ENCODE measurements around the gene CCDC91.
"Not testable (repeated sequence)": the region's sequence is repeated elsewhere in the genome, so short reads cannot be mapped to it uniquely, and the experiment has no call there.

Gene CCDC91

DNA sequence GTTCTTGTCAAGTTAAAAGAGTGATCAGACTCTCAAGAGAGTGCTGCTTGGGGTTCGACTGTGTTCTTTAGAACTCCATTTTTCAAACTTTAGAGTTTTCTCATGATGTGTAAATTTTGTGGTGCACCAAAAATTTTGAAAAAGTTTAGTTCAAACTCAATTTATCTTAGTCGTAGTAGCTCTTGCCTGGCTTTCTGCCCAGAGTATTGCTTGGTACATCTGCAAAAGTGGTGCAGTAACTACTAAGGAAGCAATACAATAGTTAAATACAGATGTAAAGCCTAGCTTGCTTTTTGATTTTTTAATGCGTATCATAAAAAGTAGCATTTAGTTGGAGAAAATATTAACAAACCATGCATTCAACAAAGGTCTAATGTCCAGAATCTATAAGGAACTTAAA is 9.5 kb upstream of the CCDC91 start:
- DNase-seq (ENCODE audit: extremely low read depth in 1 of 2, low read depth in 1 of 2): no peak

DNA sequence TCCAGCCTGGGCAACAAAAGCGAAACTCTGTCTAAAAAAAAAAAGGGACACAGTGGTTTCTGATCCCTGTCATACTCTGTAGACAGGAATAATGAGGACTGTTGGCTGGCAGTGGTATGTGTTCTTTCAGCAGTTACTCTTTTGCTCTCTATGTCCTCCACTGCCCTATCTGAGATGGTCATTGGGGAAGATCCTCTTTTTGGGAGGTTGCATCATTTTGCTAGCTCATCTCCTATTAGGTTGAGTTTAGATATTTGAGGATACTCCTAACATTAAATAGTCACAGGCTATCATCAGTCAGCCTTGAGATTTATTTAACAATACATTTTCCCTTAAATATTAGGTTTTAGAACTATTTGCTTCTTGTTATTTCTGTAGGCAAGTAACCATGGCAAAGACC is 5.9 kb upstream of the CCDC91 start:
- no peak for DNase-seq (ENCODE audit: extremely low read depth in 1 of 2, low read depth in 1 of 2)

DNA sequence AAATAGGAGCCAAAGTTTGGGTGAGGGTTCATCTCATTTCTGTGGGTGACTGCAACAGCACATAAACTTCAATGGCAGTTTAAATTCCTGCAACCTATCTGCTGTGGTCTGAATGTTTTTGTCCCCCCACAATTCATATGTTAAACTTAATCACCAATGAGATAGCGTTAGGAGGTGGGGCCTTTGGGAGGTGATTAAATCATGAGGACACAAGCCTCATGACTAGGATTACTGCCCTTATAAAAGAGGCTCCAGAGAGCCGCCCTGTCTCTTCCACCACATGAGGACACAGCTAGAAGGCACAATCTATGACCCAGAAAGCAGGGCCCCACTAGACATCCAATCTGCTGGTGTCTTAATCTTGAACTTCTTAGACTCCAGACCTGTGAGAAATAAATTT is 3.8 kb upstream of the CCDC91 start:
- no peak for DNase-seq (ENCODE audit: extremely low read depth in 1 of 2, low read depth in 1 of 2)

DNA sequence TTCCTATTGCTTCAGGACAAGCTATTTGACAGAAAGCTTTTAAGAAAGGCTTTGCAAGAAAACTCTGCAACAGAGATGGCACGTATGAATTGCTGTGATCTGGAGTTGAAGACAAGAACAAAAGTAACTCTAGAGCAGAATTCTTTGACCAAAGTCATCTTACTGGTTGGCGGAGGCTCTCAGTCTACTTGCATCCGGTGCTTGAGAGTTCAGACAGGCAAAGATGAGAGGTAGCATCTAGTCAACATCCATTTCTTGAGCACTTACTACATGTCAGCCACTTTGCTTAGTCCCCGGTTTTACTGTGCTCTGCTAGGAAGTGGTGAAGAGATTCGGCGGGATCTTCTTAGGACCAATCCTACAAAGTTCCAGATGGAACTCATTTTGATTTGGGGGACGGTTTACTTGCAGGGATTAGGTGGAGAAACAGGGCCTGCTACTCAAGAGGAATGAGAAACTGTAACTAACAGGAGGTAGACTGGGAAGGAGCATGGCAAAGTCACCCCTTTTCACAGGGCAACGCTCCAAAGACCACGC is 404 bp upstream of the CCDC91 start:
- no peak for DNase-seq (ENCODE audit: extremely low read depth in 1 of 2, low read depth in 1 of 2)

DNA sequence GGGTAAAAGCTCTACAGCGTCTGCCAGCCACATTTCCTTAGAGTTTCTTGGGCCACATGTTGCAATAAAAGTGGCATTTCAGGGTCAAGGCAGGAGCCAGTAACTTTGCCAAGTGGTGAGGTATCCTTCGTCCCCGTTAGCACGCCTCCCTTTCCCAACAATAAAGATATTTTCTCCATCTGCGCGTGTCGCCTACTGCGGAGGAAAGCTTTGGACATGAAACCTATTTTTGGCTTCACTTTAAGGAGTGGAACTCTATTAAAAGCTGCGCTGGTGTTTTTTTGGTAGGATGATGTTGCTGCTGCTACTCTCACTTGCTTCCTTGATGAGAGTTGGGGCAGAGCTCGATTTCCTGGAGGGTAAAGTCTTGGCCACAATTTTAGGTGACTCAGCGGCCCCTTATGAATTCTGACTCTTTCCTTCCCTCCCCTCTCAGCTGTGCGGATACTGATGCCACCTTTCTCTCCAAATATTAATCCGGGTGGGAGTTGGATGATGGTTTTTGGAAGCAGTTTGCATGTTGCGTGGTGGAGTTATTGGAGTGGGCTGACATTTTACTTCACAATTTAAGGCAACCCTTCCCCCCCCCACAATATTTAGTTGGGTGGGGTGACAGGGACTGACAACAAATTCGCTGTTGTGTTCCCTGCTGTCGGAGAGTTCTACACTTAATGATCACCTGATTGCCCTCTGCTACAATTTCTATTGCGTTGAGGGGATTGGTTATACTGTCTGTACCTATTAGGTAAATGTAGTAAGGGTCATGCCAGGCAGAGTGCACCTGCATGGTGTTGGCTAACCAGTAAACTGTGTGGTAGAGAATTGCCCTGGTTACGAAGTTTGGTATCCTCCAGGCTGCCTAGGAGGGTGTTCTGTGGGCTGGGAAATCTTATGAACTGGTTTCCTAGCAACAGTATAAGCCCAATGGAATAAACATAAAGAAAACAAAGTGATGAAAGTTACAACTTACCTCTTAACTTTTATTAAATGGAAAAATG is 1.1 kb downstream of the CCDC91 start:
- peak in 1 of 2 donors; percentile 5 for DNase-seq (ENCODE audit: extremely low read depth in 1 of 2, low read depth in 1 of 2)

DNA sequence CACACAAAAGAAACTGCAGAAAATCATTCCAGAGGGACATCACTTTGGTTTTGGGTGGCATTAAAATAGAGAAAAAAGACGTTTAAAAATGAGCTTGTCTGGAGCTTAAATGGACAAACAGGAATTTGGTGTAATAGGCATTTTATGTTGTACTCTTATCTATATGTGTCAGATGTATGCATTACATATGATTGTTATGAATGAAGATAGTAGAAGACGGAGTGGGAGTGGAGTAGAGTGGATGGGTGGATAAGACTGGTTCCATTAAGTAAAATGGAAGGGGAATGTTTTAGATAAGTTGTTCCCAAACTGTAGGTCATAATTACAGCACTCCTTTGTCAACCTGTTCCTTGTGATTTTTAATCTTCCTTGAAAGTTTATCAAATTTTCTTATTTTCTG is 1.9 kb downstream of the CCDC91 start:
- no peak for DNase-seq (ENCODE audit: extremely low read depth in 1 of 2, low read depth in 1 of 2)

DNA sequence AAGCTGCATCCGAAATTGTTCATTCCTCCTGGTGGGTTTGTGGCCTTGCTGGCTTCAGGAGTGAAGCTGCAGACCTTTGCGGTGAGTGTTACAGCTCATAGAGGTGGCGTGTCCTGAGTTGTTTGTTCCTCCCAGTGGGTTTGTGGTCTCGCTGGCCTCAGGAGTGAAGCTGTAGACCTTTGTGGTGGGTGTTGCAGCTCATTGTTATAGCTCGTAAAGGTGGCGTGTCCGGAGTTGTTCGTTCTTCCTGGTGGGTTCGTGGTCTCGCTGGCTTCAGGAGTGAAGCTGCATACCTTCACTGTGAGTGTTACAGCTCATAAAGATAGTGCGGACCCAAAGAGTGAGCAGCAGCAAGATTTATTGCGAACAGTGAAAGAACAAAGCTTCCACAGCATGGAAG is 4.4 kb downstream of the CCDC91 start:
- DNase-seq (ENCODE audit: extremely low read depth in 1 of 2, low read depth in 1 of 2): not testable (repeated sequence)

DNA sequence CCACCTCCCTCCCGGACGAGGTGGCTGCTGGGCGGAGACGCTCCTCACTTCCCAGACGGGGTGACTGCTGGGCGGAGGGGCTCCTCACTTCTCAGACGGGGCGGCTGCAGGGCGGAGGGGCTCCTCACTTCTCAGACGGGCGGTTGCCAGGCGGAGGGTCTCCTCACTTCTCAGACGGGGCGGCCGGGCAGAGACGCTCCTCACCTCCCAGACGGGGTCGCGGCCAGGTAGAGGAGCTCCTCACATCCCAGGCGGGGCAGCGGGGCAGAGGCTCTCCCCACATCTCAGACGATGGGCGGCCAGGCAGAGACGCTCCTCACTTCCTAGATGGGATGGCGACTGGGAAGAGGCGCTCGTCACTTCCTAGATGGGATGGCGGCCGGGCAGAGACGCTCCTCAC is 10.9 kb downstream of the CCDC91 start:
- DNase-seq (ENCODE audit: extremely low read depth in 1 of 2, low read depth in 1 of 2): not testable (repeated sequence)

DNA sequence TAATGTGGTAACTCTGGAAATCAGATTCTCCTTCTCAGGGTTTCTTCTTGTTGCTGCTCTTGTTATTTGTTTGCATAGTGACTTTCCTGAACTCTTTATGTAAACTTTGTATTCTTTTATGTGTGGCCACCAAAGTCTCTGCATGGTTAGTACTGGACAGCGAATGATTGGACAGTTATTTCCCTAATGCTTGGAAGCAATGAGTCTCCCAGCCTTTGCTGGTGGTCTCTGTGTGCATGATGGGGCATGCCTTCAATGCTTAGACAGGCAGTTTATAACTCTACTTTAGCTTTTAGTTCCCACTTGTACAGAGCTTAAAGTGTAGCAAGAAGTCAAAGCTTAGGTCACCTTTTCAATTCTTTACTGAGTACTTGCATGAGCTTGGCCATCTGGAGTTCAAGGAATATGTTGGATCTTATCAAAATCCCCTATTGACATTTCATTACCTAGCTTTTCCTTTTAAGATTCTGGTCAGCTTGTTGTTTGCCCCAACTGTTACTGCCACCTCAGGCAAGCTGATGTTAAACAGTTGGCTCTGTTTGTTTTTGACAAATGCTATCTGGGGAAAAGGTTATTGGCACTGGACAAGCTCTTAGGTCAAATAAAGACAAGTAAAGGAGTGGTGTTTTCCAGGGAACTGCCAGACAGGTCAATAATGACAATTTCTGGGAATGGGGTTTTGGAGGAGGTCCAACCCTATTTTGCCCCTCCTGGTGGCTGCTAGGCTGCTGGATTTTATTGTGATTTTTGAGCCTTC is 12.3 kb downstream of the CCDC91 start:
- DNase-seq (ENCODE audit: extremely low read depth in 1 of 2, low read depth in 1 of 2): no peak

DNA sequence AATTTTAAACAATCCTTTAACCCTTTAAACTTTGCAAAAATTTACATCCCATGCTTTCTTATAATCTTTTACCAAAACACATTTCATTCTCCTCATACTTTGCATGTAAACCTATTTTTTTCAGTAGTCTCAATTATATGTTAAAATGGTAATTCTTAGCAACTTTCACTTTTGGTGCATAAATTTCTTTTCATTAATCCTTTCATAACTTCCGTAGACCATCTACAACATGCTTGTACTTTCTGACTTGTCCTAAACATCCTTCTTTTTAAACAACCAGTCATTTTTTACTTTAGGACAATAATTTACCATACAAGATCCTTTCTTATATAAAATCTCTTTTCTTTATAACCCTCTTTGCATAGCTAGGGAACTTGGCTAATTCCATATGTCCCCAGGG is 19.5 kb downstream of the CCDC91 start:
- no peak for DNase-seq (ENCODE audit: extremely low read depth in 1 of 2, low read depth in 1 of 2)

DNA sequence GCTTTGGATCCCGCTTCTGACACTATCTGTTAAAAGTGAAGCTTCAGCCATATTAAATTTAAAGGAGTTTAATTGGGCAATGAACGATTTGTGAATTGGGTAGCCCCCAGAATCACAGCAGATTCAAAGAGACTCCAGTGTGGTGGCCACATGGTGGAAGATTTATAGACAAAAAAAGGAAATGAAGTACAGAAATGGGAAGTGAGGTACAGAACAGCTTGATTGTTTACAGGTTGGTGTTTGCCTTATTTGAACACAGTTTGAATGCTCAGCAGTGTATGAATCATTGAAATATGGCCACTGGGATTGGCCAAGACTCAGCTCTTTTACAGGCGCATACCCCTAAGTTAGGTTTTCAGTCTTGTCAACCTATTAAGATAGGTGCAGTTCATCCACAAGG is 21.9 kb downstream of the CCDC91 start:
- DNase-seq (ENCODE audit: extremely low read depth in 1 of 2, low read depth in 1 of 2): no peak

DNA sequence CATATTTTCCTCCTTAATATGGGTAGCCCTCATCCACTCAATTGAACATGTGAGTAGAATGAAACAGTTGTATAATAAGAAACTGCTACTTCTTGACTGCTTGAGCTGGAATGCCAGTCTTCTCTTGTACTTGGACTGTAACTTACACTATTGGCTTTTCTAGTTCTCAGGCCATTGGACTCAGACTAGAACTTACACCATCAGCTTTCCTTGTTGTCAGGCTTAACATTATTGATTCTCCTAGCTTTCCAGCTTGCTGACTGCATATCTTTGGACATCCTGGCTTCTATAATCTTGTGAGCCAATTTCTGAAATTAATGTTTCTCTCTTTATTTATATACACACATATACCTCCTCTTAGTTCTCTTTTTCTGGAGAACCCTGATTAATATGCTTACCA is 24.8 kb downstream of the CCDC91 start:
- no peak for DNase-seq (ENCODE audit: extremely low read depth in 1 of 2, low read depth in 1 of 2)

DNA sequence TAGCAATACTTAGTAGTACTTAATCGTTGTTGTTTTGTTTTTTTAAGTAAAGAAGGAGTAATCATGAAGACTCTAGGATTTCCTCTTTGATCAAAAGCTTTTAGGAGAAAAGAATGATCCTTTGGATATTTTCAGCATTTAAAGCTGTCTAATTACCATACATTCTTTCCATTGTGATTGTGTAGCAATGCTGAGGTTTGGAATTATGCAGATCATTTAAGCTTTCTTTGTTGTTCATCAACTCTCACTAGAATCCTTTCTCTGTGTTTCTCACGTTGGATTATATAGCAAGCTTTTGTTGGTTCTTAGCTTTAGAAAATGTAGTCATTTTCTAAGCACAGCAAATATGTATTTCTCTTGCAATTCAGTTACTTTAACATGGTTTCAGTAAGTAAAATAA is 25.8 kb downstream of the CCDC91 start:
- DNase-seq (ENCODE audit: extremely low read depth in 1 of 2, low read depth in 1 of 2): no peak

DNA sequence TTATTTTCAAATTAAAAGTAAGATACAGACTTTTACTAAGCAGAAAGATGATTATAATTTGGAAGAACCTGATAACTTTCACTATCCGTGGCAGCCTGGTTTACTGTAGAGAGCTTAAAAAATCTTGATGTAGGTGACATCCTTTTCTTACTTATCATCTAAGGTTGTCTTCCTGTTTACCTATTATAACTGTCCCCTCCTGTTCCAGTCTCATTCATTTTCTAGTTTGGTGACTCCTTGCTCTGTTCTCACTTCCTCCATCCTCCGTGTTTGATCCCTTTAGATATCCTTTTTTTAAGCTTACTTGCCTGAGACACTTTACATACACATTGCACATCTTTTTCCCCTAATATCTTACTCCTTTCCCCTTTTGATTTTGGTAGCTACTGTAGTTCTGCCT is 27.5 kb downstream of the CCDC91 start:
- DNase-seq (ENCODE audit: extremely low read depth in 1 of 2, low read depth in 1 of 2): no peak

DNA sequence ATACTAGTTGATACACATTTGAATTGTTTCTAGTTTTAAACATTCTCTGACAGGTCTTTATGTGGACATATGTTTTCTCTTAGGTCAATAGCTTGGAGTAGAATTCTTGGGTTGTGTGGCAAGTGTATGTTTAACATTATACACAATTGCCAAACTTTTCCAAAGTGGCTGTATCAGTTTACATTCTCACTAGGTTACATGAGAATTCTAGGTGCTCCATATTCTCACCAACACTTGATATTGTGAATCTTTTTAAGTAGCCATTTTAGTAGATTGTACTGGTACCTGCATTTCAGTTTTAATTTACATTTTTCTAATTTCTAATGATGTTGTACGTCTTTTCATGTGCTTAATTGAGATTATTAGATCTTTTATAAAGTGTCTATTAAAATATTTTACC is 28.6 kb downstream of the CCDC91 start:
- DNase-seq (ENCODE audit: extremely low read depth in 1 of 2, low read depth in 1 of 2): no peak

DNA sequence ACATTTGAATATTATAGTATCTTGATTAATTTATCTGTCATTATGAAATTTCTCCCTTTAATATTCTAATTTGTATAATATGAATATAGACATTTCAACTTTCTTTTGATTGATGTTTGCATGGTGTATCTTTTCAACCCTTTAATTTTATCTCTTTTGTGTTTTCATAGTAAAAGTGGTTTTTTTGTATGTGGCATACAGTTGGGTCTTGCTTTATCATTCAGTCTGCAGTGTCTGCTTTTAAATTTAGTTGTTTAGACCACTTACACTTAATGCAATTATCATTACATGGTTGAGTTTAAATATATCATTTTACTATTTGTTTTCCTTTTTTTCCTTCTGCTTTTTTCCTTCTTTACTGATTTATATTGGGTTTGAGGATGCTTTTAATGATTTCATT is 29.6 kb downstream of the CCDC91 start:
- DNase-seq (ENCODE audit: extremely low read depth in 1 of 2, low read depth in 1 of 2): no peak

DNA sequence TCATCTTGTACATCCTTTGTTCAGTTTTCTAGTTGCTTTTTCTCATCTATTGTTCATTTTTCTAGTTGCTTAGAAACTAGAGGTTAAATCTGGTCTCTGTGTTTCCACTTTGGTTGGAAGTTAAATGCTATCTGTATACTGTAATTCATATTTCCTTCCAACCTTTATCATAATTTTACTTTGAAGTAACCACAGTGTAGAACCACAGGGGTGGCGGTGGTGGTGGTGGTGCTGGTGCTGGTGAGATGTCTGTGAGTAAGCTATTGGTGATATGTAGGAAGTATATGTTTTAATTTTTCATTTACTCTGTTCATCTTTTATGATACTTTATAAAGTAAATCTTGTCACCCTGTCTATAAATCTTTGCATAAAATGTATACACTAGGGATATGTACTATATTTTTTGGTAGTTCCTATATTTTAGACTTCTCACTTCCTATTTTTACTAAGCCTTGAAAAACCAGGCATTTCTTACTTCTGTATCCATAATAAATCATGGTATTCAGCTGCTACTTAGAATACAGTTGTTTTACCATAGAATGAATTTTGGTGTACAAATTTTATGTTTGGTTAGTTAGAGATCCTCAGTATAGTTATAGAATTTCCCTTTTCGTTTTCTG is 31.9 kb downstream of the CCDC91 start:
- DNase-seq (ENCODE audit: extremely low read depth in 1 of 2, low read depth in 1 of 2): peak; percentile 35

DNA sequence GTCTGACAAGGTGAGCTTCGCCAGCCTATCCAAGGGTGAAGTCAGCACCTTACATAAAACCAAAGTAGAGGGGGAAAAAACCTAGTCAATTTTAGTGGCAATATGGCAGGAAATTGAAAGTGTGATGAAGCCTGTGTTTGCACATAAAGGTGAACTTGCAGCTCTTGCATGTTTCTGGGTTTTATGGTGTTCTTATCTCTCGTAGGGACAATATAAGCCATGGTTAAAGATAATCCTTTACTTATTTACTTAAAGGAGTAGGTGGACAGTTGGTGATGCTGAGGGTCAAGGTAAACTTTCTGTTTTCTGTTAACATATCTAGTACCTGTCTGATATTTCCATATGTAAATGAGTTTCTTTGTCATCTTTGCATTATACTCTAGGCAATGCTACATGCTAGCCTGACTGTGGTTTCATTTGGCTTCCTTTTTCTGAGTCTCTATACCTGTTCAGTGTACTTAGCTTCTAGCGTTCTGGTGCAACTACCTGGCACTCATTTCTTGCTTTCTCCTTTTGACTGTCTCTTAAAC is 32.8 kb downstream of the CCDC91 start:
- DNase-seq (ENCODE audit: extremely low read depth in 1 of 2, low read depth in 1 of 2): no peak

DNA sequence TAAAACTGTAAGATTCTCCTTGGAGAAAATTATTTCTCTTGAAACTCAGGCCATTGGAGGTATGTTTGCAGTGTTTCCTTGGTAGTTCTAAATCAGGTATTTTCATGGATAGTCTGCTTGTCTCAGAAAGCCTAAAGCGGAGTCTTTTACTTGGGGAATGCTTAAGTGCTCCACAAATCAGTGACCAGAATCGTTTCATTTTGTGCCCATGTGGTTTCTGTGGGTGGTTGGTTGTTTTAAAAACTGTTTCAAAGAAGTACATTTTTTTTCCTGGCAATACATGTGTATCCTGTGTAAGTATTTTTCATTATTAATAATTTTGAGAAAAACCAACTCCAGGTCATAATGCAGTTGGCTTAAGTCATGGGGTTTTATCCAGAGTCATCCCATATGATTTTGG is 33.6 kb downstream of the CCDC91 start:
- DNase-seq (ENCODE audit: extremely low read depth in 1 of 2, low read depth in 1 of 2): no peak

DNA sequence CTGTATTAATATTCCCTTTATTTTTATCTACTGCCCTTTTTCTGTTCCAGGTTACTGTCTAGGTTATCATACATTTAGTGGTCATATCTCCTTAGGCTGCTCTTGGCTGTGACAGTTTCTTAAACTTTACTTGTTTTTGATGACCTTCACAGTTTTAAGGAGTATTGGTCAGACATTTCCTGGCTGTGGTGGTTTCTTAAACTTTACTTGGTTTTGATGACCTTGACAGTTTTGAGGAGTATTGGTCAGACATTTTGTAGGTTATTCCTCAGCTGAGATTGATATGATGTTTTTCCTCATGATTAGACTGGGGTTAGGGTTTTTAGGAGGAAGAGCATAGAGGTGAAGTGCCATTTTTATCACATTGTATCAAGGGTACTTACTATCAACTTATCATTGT is 36.4 kb downstream of the CCDC91 start:
- no peak for DNase-seq (ENCODE audit: extremely low read depth in 1 of 2, low read depth in 1 of 2)

DNA sequence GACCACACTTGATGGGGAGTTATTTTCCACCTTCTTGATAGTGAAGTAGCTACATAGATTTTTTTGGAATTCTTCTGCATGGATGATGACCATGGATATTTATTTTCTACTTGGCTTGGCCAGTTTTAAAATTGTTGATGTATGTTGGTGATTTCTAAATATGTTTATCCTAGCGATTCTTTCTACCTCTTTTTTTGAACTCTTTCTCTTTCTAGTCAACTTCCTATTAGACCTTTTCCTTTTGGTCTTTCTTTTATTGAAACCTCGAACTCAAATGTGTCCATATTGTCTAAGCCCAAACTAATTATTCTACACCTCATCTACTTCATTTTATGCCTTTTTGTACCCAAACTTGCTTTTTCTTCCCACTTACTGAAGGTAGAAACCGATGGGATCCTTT is 37.0 kb downstream of the CCDC91 start:
- no peak for DNase-seq (ENCODE audit: extremely low read depth in 1 of 2, low read depth in 1 of 2)

Data from activated CD8-positive, alpha-beta memory T cell treated with anti-CD3 and anti-CD28 coated beads for 1 hour (primary cell).